Measurements from ENCODE around the gene SALL2. TPM values are rescaled to one million over a fixed set of nuclear protein-coding genes. Genes with fewer than 3 reads are reported as not detected.

Gene SALL2
- total and polyA plus RNA-seq, 5 donors from 2014 or later: 0.73 to 2.8 (median 2.1) TPM

DNA sequence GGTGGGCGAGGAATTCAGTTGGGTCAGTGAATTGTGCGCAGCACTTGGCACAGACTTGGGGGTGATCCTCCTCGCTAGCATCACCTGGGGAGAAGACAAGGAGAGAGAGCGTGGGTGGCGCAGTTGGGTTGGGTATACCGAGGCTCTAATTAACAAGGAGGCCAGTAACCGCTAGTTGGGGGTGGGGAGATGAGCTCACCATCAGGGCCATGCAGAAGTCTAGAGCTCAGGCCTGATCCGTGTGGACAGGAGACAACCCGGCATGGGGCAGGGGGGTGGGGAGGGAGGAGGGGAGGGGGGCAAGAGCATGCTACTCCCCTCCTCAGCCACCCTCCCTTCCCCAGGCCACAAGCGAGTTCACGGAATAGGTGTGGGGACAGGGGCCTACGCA lies 580 bp downstream of the SALL2 start:
- ATAC-seq (ENCODE audit: low read depth in 2 of 2): no peak
- no peak for DNase-seq

GRCh38 chr14:21524575-21525490 lies 1.3 kb downstream of the SALL2 start:
- peaks cover 11% of the 10 kb centered on the region for H3K4me1 ChIP-seq (ENCODE audit: control insufficient read depth, insufficient read depth, low read length, poor library complexity, severe bottlenecking)
- Mint-ChIP-seq H3K4me3 (peak overlapping the region; percentile 88 to 94 (median 90)), H3K27ac (peak overlapping the region in 2 of 3 donors; percentile 32 to 95), H3K27me3 (peaks cover 30% of the 10 kb centered on the region), H3K36me3 (no peaks in the 10 kb centered on the region), H3K4me1 (peaks cover 0 to 22% (median 5%) of the 10 kb centered on the region in 4 donors), H3K9me3 (no peaks in the 10 kb centered on the region)
- no peak for ATAC-seq (ENCODE audit: low read depth in 2 of 2)
- no peak overlapping the region for H3K4me3 ChIP-seq (ENCODE audit: low read depth, low read length)
- no peaks in the 10 kb centered on the region for H3K27me3 ChIP-seq (ENCODE audit: control insufficient read depth, insufficient read depth, low read length)
- no peak overlapping the region for H3K27ac ChIP-seq (ENCODE audit: insufficient read depth, low read length, poor library complexity, severe bottlenecking)
- H3K36me3 ChIP-seq (ENCODE audit: control insufficient read depth, insufficient read depth, low read length): no peaks in the 10 kb centered on the region
- no peaks in the 10 kb centered on the region for H3K9me3 ChIP-seq (ENCODE audit: control insufficient read depth in 2 of 2, low read length in 2 of 2)
- DNase-seq: no peak

More for the DNA sequence above, 580 bp downstream of the SALL2 start:
- Histone ChIP-seq H3K9me3 (ENCODE audit: control insufficient read depth in 2 of 2, low read length in 2 of 2) (no peaks in the 10 kb centered on the region), H3K4me3 (ENCODE audit: low read depth, low read length) (peak overlapping the region; percentile 19), H3K4me1 (ENCODE audit: control insufficient read depth, insufficient read depth, low read length, poor library complexity, severe bottlenecking) (peaks cover 11% of the 10 kb centered on the region), H3K36me3 (ENCODE audit: control insufficient read depth, insufficient read depth, low read length) (no peaks in the 10 kb centered on the region), H3K27ac (ENCODE audit: insufficient read depth, low read length, poor library complexity, severe bottlenecking) (no peak overlapping the region), H3K27me3 (ENCODE audit: control insufficient read depth, insufficient read depth, low read length) (no peaks in the 10 kb centered on the region)
- H3K27ac Mint-ChIP-seq: peak overlapping the region; percentile 32 to 95 (median 61)
- H3K36me3 Mint-ChIP-seq: no peaks in the 10 kb centered on the region
- peak overlapping the region; percentile 29 to 91 (median 88) for H3K4me3 Mint-ChIP-seq
- H3K9me3 Mint-ChIP-seq: no peaks in the 10 kb centered on the region
- H3K4me1 Mint-ChIP-seq: peaks cover 0 to 22% (median 5%) of the 10 kb centered on the region in 4 donors
- H3K27me3 Mint-ChIP-seq: peaks cover 27% of the 10 kb centered on the region

- DNase-seq (no peak), ATAC-seq (ENCODE audit: low read depth in 2 of 2) (no peak)
- H3K27ac Mint-ChIP-seq: peak overlapping the region in 1 of 3 donors; percentile 43
- H3K27me3 Mint-ChIP-seq: peaks cover 22% of the 10 kb centered on the region
- no peak overlapping the region for H3K27ac ChIP-seq (ENCODE audit: insufficient read depth, low read length, poor library complexity, severe bottlenecking)
- no peaks in the 10 kb centered on the region for H3K9me3 ChIP-seq (ENCODE audit: control insufficient read depth in 2 of 2, low read length in 2 of 2)
- H3K36me3 ChIP-seq (ENCODE audit: control insufficient read depth, insufficient read depth, low read length): no peaks in the 10 kb centered on the region
- no peaks in the 10 kb centered on the region for H3K9me3 Mint-ChIP-seq
- no peak overlapping the region for H3K4me3 ChIP-seq (ENCODE audit: low read depth, low read length)
- H3K27me3 ChIP-seq (ENCODE audit: control insufficient read depth, insufficient read depth, low read length): no peaks in the 10 kb centered on the region
- peaks cover 0 to 22% (median 1%) of the 10 kb centered on the region in 4 donors for H3K4me1 Mint-ChIP-seq
- no peaks in the 10 kb centered on the region for H3K36me3 Mint-ChIP-seq
- peaks cover 11% of the 10 kb centered on the region for H3K4me1 ChIP-seq (ENCODE audit: control insufficient read depth, insufficient read depth, low read length, poor library complexity, severe bottlenecking)
- peak overlapping the region in 2 of 4 donors; percentile 4 to 17 for H3K4me3 Mint-ChIP-seq
Observed at GRCh38 chr14:21523203-21523602, 2.9 kb downstream of the SALL2 start.

- DNase-seq (no peak), ATAC-seq (ENCODE audit: low read depth in 2 of 2) (no peak)
- Mint-ChIP-seq H3K27me3 (peaks cover 20% of the 10 kb centered on the region), H3K4me1 (peaks cover 0 to 15% (median 0%) of the 10 kb centered on the region in 4 donors), H3K9me3 (no peaks in the 10 kb centered on the region), H3K4me3 (peak overlapping the region in 1 of 4 donors; percentile 56), H3K36me3 (no peaks in the 10 kb centered on the region), H3K27ac (no peak overlapping the region)
- H3K27ac ChIP-seq (ENCODE audit: insufficient read depth, low read length, poor library complexity, severe bottlenecking): no peak overlapping the region
- no peaks in the 10 kb centered on the region for H3K27me3 ChIP-seq (ENCODE audit: control insufficient read depth, insufficient read depth, low read length)
- H3K36me3 ChIP-seq (ENCODE audit: control insufficient read depth, insufficient read depth, low read length): no peaks in the 10 kb centered on the region
- H3K9me3 ChIP-seq (ENCODE audit: control insufficient read depth in 2 of 2, low read length in 2 of 2): no peaks in the 10 kb centered on the region
- H3K4me3 ChIP-seq (ENCODE audit: low read depth, low read length): no peak overlapping the region
- peaks cover 2% of the 10 kb centered on the region for H3K4me1 ChIP-seq (ENCODE audit: control insufficient read depth, insufficient read depth, low read length, poor library complexity, severe bottlenecking)
Observed at GRCh38 chr14:21521501-21521900, 4.6 kb downstream of the SALL2 start.

DNA sequence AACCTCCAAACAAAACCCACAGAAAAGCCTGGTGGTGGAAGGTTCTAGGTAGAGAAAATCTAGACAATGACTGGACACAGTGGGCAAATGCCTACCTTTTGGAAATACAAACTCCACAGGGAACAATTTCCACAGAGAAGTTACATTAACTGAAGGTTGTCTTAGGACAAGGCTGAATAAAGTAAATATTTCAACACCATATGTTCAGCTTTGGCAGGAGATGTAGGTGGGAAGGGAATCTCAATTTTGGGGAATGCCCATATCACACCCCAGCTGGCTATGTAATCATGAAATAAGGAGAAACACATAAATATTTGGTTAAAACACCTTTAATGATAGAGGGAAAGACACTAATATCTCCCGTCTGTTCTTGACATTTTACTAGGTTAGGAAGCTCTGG lies 5.4 kb downstream of the SALL2 start:
- DNase-seq (no peak), ATAC-seq (ENCODE audit: low read depth in 2 of 2) (no peak)
- no peaks in the 10 kb centered on the region for H3K9me3 ChIP-seq (ENCODE audit: control insufficient read depth in 2 of 2, low read length in 2 of 2)
- H3K27me3 Mint-ChIP-seq: peaks cover 20% of the 10 kb centered on the region
- no peaks in the 10 kb centered on the region for H3K36me3 Mint-ChIP-seq
- no peak overlapping the region for H3K27ac ChIP-seq (ENCODE audit: insufficient read depth, low read length, poor library complexity, severe bottlenecking)
- H3K27ac Mint-ChIP-seq: no peak overlapping the region
- H3K4me3 ChIP-seq (ENCODE audit: low read depth, low read length): no peak overlapping the region
- H3K4me1 ChIP-seq (ENCODE audit: control insufficient read depth, insufficient read depth, low read length, poor library complexity, severe bottlenecking): no peaks in the 10 kb centered on the region
- H3K4me1 Mint-ChIP-seq: peaks cover 0 to 14% (median 0%) of the 10 kb centered on the region in 4 donors
- no peaks in the 10 kb centered on the region for H3K9me3 Mint-ChIP-seq
- no peaks in the 10 kb centered on the region for H3K36me3 ChIP-seq (ENCODE audit: control insufficient read depth, insufficient read depth, low read length)
- H3K4me3 Mint-ChIP-seq: peak overlapping the region in 2 of 4 donors; percentile 23 to 56
- H3K27me3 ChIP-seq (ENCODE audit: control insufficient read depth, insufficient read depth, low read length): no peaks in the 10 kb centered on the region

- Mint-ChIP-seq H3K36me3 (no peaks in the 10 kb centered on the region), H3K4me1 (peaks cover 0 to 7% (median 0%) of the 10 kb centered on the region in 4 donors)
Observed at GRCh38 chr14:21518725-21519124, 7.4 kb downstream of the SALL2 start.

DNA sequence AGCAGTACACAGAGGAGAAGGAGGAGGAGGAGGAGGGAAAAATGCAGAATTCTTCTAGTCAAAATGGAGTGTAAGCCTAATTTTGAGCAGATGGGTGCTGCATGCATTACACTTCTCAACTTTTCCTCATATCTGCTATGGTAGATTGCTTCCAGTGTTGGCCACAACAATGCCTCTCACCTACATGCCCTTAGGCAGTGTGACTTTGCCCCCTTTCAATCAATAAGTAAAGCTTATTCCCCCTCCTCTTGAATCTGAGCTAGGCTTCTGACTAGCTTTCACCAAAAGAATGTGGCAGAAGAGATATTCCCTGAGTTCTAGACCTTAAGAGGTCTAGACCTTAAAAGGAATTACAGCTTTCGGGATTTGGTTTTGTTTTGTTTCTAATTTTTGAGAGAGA lies 11.8 kb downstream of the SALL2 start:
- H3K4me3 ChIP-seq (ENCODE audit: low read depth, low read length): no peak overlapping the region
- no peak overlapping the region for H3K4me3 Mint-ChIP-seq
- no peaks in the 10 kb centered on the region for H3K36me3 ChIP-seq (ENCODE audit: control insufficient read depth, insufficient read depth, low read length)
- H3K36me3 Mint-ChIP-seq: peaks cover 5% of the 10 kb centered on the region
- peaks cover 14 to 22% (median 18%) of the 10 kb centered on the region in 4 donors for H3K4me1 Mint-ChIP-seq
- H3K9me3 Mint-ChIP-seq: peaks cover 0 to 5% (median 0%) of the 10 kb centered on the region in 7 donors
- ATAC-seq (ENCODE audit: low read depth in 2 of 2) (no peak), DNase-seq (no peak)
- no peaks in the 10 kb centered on the region for H3K9me3 ChIP-seq (ENCODE audit: control insufficient read depth in 2 of 2, low read length in 2 of 2)
- H3K27me3 ChIP-seq (ENCODE audit: control insufficient read depth, insufficient read depth, low read length): no peaks in the 10 kb centered on the region
- H3K27ac Mint-ChIP-seq: no peak overlapping the region
- no peak overlapping the region for H3K27ac ChIP-seq (ENCODE audit: insufficient read depth, low read length, poor library complexity, severe bottlenecking)
- H3K27me3 Mint-ChIP-seq: peaks cover 14% of the 10 kb centered on the region
- peaks cover 16% of the 10 kb centered on the region for H3K4me1 ChIP-seq (ENCODE audit: control insufficient read depth, insufficient read depth, low read length, poor library complexity, severe bottlenecking)

More at GRCh38 chr14:21518725-21519124, 7.4 kb downstream of the SALL2 start:
- no peak overlapping the region for H3K4me3 Mint-ChIP-seq
- no peaks in the 10 kb centered on the region for H3K9me3 Mint-ChIP-seq
- Histone ChIP-seq H3K4me1 (ENCODE audit: control insufficient read depth, insufficient read depth, low read length, poor library complexity, severe bottlenecking) (no peaks in the 10 kb centered on the region), H3K9me3 (ENCODE audit: control insufficient read depth in 2 of 2, low read length in 2 of 2) (no peaks in the 10 kb centered on the region), H3K36me3 (ENCODE audit: control insufficient read depth, insufficient read depth, low read length) (no peaks in the 10 kb centered on the region), H3K27ac (ENCODE audit: insufficient read depth, low read length, poor library complexity, severe bottlenecking) (no peak overlapping the region), H3K27me3 (ENCODE audit: control insufficient read depth, insufficient read depth, low read length) (no peaks in the 10 kb centered on the region), H3K4me3 (ENCODE audit: low read depth, low read length) (no peak overlapping the region)
- DNase-seq (no peak), ATAC-seq (ENCODE audit: low read depth in 2 of 2) (no peak)
- H3K27me3 Mint-ChIP-seq: peaks cover 20% of the 10 kb centered on the region
- no peak overlapping the region for H3K27ac Mint-ChIP-seq

Data from CD4-positive, CD25-positive, alpha-beta regulatory T cell (primary cell).